GM18861 (cell line): ENCODE data around the gene SLC25A14.
A peak's percentile ranks its signal among the peaks of the same experiment; 100 is the strongest.

Source experiments
- ATAC-seq: cut with Tn5 transposase; IDR thresholded peaks from one replicate; pipeline ENCODE4 v1.9.1; 2021; ENCODE audit not compliant: unreplicated experiment

SLC25A14 gene

DNA sequence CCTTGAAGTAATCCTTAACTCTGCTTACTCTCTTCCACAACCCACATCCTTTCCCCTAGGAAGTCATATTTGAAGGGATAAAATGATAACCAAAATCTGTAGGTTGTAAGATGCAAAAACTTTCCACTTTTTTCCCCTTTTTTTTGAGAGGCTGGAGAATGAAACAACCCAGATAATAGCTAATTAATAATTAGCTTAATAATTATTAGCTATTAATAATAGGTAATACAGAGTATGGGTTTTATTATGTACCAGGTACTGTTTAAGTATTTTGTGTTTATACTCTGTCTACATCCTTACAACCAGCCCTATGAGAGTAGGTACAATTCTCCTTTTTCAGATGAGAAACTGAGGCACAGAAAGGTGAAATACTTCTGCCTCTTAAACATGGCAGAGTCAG, 36.4 kb downstream of the SLC25A14 start:
- ATAC-seq: no peak

DNA sequence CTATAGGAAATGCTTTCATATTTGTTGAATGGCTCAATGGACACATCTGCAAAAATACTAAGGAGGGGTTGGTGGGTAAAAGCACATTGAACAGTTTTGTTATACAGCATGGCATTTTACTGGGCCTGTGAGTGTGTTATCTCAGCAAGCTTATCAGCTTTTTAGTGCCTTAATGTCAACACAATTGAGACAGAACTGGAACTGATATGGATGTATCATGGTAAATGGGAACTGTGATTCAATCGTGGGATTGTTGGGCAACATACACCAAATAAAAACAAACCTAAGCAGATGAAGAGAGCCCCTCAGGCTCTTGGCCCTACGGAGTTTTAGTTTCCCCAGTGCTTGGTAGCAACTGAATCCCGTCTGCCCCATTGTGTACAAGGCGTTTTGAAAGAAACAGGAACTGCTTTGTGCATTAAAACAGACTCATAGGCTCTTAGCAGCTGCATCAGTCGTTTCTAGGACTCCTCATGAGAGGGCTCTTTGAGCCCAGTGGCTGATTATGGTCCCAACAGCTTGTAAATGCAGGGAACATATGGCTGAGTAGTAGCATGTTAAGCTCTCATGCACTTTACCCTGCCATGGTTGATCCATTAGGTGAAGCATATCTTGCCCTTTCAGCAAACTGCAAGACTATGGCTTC, 38.4 kb downstream of the SLC25A14 start:
- no peak for ATAC-seq

DNA sequence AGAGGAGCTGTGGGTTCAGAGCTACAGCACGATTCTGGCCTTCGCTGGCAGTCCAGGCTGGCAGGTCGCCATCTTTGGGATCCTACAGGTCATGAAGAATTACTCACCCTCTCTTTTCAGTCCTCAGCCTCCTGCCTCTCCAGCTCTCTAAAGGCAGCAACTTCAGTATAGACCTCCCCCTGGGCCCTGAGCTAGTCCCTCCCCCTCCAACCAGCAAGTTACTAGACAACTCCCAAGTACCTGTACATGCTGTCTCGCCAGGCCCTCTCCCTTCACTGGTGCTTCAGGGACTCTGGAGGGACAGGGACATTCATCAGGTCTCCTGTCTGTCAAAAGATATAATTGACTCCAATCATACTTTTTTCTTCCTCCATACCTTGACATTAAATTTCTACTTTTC, 45.8 kb downstream of the SLC25A14 start, which contains the start of gene GPR119:
GPR119 (minus strand) TSS at position 155 of the 400 bp plus-strand sequence. CDS start 227 bp downstream, outside the sequence.
- no peak for ATAC-seq

DNA sequence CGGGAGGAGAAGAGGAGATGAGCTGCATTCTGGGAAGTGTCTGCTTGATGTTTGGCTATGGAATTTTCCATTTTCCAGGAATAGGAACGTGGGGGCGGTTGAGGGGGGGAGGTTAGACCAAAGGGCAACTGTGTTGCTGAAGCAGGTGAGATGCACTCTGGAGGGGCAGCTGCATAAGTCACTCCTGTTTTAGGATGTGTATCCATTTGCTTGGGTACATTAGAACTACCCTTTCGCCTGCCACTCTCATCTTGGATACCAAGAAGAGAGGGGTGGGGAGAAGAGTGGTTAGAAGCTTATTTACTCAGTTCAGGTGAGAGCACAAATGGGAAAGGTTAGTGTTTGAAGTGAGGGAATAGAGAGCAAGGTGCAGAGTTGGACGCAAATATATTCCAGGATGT, 46.7 kb downstream of the SLC25A14 start:
- ATAC-seq: no peak

DNA sequence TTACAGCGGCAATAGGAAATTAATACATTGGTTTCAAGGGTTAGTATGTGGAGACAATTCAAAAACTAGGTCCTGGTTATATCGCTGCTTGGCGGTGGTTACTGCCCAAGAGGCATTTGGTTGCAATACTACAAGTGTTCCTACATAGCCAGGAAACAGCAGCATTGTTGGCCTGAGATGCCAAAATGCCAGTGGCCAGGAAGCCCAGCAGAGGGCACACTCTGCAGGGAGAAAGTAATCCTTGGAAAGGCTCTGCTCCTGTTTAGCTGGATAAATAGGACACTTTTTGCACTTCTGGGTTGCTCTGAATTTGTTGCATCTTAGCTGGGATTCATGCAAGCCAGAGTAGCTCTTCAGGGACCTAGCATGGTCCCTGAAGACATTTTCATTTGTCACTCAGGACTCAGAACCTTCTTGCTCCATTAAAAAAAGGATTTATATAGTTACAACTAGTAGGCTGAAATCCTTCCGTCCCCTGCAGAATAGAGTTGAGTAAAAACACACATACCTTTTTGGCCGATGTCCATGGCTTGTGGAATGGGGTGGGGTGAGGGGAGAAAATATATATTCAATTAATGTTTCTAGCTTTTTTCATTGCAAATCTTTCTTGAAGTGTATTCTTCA, 53.8 kb downstream of the SLC25A14 start:
- no peak for ATAC-seq

DNA sequence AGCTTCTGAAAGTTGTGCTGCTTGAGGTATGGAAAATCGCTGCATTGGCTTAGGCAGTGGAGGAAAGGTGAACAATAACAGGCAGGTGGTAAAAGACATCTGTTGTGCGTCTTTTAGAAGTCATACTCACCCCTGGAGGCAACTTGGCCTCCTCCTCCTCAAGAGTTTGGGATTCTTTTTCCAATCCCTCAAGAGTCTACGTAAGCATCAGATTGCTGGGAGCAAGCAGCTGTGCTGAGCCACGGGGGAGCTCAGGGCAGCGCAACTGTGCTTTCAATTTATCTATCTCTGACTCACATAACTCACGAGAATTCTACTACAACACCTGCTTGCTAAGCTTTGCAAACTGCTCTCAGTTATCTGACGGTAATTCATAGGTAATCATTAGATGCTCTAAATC, 55.6 kb downstream of the SLC25A14 start:
- ATAC-seq: no peak

DNA sequence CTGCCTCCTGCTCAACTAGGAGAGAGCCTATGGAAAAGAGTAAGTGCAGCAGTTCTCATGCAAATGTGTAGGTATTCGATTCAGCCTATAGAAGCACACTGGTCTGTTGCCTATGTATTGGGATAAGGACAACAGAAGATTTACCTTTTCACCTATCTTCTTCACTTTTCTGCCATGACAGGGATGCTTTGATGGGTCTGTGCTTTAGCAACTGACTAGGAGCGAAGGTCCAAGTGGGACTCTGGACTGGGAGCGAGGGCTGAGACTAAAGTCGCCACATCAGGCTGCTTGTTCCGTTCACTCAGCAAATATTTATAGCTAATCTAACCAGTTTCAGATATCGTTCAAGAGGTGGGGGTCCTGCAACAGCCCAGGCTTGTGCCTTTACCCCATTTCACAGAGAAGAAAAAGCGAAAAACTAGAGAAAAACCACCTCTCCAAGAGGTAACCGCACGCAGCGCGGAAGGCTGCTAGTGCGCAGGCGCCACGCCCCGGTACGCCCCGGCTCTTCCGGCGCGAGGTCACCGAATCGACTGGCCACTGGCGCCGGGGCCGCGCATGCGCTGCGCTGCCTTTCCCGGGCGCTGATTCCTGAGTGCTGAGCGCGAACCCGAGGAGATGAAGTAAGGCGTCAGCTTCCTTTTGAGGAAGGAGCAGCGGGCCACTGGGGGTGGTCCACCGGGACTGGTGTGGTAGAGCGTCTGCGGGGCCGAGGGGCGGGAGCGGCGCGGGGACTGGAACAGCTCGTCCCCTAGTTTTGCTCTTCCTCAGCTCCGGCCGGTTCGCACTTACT, 61.9 kb downstream of the SLC25A14 start, which contains the start of gene RBMX2:
RBMX2 (plus strand) TSS at position 573 of the 793 bp plus-strand sequence; CDS start at position 619, 46 bp downstream.
- peak; percentile 89 for ATAC-seq

DNA sequence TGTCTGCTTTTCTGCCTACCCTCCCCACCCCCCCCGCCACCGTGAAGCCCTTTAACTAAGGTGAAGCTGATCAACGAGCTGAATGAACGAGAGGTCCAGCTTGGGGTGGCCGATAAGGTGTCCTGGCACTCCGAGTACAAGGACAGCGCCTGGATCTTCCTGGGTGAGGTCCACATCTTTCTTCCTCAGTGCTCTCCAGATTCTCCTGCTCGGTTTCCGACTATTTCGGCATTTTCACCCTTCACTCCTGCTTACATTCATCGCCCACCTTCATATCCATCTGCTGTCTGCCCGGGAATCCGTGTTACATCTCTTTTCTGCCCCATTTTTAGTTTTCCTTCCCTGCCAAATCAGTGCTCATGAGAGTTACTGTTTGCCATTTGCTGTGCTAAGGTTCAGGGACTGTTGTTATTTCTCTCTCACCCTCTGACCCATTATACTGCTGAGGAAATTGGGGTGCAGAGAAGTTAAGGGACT, 62.5 kb downstream of the SLC25A14 start:
- no peak for ATAC-seq

DNA sequence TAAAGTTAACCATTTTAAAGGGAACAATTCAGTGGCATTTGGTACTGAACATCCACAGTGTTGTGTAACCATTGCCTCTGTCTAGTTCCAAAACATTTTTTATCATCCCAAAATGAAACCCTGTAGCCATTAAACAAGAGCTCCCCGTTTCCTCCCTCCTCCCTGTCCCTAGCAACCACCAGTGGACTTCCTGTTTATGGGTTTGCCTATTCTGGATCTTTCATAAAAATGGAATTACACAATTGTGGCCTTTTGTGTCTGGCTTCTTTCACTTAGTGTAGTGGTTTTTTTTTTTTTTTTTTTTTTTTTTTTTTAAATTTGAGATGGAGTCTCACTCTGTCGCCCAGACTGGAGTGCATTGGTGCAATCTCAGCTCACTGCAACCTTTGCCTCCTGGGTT, 73.7 kb downstream of the SLC25A14 start:
- no peak for ATAC-seq

DNA sequence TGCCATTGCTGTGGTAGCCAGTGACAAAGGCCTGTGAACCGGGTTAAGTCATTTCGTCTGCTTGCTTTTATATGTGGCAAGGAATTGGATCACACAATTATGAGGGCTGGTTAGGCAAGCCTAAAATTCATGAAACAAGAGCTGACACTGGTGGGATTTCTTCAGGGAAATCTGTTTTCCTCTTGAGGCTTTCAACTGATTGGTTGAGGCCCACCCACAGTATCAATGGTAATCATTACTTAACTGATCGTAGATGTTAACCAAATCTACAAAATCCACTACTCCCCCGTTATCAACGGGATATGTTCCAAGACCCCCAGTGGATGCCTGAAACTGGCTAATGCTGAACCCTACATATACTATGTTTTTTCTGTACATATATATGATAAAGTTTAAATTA, 75.1 kb downstream of the SLC25A14 start:
- no peak for ATAC-seq

DNA sequence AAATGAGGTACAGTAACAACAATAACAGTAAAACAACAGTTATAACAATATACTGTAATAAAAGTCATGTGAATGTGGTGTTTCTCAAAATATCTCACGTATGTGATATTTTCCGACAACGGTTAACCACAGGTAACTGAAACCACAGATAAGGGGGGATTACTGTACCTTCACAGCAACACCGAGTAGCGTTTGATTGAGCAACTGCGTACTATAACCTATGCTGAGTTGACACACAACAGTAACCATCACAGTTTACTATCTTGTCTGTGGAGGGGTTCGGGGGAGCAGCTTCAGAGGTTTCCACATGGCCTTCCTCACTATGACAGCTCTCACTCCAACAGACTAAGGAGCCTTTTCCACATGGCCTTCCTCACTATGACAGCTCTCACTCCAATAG, 75.5 kb downstream of the SLC25A14 start:
- ATAC-seq: no peak

DNA sequence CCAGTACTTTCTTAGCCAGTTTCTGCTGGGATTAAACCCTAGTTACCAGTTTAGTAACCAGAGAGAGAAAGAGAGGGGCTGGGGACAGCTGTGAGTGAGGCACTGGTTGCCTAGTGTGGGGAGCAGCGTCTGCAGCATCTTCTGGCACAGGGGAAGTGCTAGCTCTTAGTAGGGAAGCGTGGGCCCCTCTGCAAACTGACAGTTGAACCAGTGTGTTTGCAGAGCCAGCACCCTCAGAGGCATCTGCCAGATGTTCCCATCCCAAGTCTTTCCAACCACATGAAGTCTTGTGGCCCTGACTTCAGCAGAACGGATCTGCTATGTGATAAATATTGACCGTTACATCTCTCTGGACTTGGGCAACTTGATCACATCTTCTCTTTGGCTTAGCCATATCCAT, 77.1 kb downstream of the SLC25A14 start:
- no peak for ATAC-seq

DNA sequence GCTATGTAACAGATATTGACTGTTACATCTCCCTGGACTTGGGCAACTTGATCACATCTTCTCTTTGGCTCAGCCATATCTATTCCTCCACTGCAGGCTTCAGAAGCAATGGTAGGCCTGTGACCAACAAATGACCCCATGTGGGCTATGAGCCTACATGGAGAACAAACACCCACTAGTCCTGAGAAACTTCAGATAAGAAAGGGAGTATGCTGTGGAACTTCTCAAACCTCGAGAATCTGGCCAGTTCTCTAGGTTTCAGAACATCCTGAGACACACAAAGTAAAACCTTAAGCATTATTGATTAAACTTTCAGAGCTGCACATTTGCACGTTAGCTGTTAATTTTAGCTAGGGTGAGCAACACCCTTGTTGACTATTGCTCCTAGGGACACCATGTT, 78.3 kb downstream of the SLC25A14 start:
- ATAC-seq: peak; percentile 49

DNA sequence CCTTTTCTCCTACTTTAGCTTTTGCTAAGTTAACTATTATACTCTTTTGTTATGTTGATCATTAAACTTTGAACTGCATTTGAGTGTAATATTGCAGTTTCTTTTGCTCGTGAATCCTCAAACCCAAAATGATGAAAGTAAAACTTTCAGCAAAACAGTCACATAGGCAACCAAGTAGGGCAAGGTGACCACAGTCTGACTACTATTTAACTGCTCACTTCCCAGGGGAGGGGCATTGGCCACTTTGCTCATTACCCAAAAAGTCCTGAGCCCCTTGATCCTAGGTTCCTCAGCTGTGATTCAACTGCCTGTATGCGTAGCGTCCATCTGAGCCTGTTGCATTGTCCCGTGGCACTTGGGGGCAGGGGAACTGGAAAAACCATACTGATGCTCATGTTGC, 79.0 kb downstream of the SLC25A14 start:
- ATAC-seq: no peak

DNA sequence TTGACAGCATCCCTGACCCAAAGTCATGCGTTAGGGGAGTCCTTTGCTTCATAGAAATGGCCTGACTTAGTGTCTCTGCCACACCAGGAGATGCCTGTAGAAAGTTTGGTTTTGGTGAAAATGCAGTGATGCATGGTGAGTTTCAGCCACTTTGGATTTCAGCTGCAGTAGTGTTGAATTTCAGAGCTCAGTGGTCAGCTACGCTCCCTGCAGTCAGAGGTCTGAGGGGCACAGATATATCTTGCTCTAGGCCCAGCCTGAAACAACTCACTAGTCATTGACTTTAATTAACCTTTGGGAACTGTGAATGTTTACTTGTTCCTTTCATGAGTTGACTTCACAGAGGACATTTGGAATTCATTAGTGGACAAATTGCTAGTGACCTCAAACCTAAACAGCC, 79.5 kb downstream of the SLC25A14 start:
- no peak for ATAC-seq
